GM06990 (cell line): ENCODE data around the gene HS3ST2.

ENCODE experiments used
- DNase-seq: peaks from one replicate; pipeline ENCODE4 v3.0.0-alpha.2; 2011; ENCODE audit not compliant: insufficient read length; ENCODE audit errors: extremely low read depth
- H3K27me3 ChIP-seq: replicated peaks from 2 replicates; pipeline ENCODE4 v1.6.0; 2011; ENCODE audit warnings: low read length; ENCODE audit not compliant: control insufficient read depth, insufficient read depth
- H3K36me3 ChIP-seq: 2 replicates; pipeline ENCODE4 v1.5.1; 2011; ENCODE audit warnings: low read length; ENCODE audit not compliant: control insufficient read depth, insufficient read depth
- H3K4me3 ChIP-seq: replicated peaks from 2 replicates; pipeline ENCODE4 v1.5.1; 2011; ENCODE audit warnings: low read depth, mild to moderate bottlenecking, control low read depth, low read length
- TF ChIP-seq, protein P1 (sequence below): IDR thresholded peaks from 2 replicates; pipeline ENCODE4 v1.5.1; 2011; ENCODE audit warnings: low read length, control low read depth, mild to moderate bottlenecking, inconsistent platforms; ENCODE audit not compliant: insufficient read depth, poor library complexity, severe bottlenecking

HS3ST2 gene

DNA sequence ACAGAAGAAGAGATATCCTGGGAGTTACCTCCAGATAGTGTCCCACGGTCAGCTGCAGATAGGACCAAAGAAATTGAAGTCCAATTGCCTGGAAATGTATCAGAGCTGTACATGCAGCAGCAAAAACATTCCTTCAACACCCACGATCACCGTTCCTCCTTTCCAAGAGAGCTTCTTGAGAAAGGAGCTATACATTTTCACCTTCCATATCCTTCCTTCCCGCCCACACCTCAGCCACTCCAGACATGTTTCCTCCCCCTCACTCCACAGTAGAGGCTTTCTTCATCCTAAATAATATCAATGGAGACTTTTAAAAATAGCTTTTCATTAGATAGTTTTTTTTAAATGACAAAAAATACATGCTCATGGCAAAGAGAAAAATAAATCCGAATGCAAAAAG, 87.6 kb downstream of the HS3ST2 start:
- TF ChIP-seq, protein P1, sequence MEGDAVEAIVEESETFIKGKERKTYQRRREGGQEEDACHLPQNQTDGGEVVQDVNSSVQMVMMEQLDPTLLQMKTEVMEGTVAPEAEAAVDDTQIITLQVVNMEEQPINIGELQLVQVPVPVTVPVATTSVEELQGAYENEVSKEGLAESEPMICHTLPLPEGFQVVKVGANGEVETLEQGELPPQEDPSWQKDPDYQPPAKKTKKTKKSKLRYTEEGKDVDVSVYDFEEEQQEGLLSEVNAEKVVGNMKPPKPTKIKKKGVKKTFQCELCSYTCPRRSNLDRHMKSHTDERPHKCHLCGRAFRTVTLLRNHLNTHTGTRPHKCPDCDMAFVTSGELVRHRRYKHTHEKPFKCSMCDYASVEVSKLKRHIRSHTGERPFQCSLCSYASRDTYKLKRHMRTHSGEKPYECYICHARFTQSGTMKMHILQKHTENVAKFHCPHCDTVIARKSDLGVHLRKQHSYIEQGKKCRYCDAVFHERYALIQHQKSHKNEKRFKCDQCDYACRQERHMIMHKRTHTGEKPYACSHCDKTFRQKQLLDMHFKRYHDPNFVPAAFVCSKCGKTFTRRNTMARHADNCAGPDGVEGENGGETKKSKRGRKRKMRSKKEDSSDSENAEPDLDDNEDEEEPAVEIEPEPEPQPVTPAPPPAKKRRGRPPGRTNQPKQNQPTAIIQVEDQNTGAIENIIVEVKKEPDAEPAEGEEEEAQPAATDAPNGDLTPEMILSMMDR, result no peak
- no peak overlapping the region for H3K4me3 ChIP-seq
- no peak for DNase-seq
- H3K27me3 ChIP-seq, result no peaks in the 10 kb centered on the region; the same call in 1 of the 2 replicates
- H3K36me3 ChIP-seq, result no peaks in the 10 kb centered on the region

DNA sequence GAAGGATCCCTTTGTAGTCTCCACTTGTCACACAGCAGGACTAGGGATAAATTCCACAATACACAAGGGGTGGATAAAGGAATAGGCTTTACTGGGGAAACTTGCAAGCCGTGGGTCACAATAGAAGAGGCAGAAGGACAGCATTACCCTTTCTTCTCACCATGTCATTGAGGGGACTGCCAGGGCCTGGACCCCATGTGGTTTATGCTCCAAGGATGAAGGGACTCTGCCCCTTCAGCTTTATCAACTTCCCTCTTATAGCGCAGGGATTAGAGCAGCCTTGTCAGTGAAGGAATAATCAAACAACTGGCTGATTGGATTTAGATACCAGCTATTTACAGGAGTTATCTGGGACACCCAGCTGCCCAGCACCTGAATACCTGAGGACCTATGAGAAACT, 89.8 kb downstream of the HS3ST2 start:
- no peak overlapping the region for H3K4me3 ChIP-seq
- DNase-seq, result no peak
- no peaks in the 10 kb centered on the region for H3K36me3 ChIP-seq
- TF ChIP-seq, protein P1, result no peak
- H3K27me3 ChIP-seq, result no peaks in the 10 kb centered on the region; the same call in 1 of the 2 replicates

DNA sequence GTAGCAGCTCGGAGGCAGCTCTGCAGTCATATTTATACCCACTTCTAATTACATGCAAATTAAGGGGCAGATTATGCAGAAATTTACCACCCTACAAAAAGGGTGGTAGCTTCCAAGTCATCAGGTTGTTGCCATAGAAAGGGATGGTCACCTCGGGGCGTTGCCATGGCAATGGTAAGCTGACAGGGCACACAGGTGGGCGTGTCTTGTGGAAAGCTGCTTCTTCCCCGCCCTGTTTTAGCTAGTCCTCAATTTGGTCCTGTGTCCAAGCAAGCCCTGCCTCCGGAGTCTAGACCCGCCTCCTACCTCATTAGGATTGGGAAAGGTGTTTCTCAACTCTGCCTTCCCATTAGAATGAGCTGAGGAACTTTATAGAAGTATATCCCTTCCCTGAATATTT, 98.7 kb downstream of the HS3ST2 start:
- TF ChIP-seq, protein P1, result no peak

DNA sequence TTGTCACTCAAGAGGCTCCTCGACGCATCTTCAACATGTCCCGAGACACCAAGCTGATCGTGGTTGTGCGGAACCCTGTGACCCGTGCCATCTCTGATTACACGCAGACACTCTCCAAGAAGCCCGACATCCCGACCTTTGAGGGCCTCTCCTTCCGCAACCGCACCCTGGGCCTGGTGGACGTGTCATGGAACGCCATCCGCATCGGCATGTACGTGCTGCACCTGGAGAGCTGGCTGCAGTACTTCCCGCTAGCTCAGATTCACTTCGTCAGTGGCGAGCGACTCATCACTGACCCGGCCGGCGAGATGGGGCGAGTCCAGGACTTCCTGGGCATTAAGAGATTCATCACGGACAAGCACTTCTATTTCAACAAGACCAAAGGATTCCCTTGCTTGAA, 101.0 kb downstream of the HS3ST2 start:
- DNase-seq, result peak; percentile 3
- Histone ChIP-seq H3K27me3 (no peaks in the 10 kb centered on the region; the same call in 1 of the 2 replicates), H3K36me3 (no peaks in the 10 kb centered on the region), H3K4me3 (no peak overlapping the region)
- TF ChIP-seq, protein P1, result no peak

More for the DNA sequence above, 98.7 kb downstream of the HS3ST2 start:
- no peaks in the 10 kb centered on the region for H3K36me3 ChIP-seq
- no peaks in the 10 kb centered on the region; the same call in none of the 2 replicates for H3K27me3 ChIP-seq
- DNase-seq, result no peak
- no peak overlapping the region for H3K4me3 ChIP-seq

DNA sequence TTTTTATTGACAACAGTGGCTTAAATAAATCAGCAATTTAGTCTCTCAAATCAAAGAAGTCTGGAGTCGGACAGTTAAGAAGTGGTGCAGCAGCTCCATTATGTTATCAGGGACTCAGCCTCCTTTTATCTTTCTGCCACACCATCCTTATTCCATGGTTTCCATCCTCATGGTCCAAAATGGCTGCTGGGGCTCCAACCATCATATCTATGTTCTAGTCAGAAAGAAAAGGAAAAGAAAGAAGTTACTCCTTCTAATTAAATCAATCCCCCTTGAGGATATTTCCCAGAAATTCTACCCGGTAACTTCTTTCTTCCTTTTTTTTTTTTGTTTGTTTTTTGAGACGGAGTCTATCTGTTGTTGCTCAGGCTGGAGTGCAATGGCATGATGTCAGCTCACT, 109.5 kb downstream of the HS3ST2 start:
- DNase-seq, result no peak
- H3K4me3 ChIP-seq, result no peak overlapping the region
- no peaks in the 10 kb centered on the region for H3K36me3 ChIP-seq
- H3K27me3 ChIP-seq, result no peaks in the 10 kb centered on the region
- TF ChIP-seq, protein P1, result no peak

DNA sequence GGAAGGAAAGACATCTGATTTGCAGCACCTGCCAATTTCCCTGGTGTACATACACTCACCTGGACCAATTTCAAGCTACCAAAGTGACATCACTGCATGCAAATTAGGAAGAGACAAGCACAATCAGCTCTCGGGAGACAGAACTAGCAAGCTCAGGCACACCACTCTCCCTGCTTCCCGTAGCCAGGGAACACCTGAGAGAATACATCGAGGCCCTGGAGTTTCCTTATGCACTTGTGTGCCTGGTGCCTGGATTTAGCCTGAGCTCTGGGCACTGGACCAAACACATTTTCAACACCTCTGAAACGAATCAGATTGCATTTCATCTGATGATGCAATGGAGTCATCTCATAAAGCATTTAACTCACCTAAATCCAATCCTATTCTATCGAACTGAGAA, 110.5 kb downstream of the HS3ST2 start:
- TF ChIP-seq, protein P1, result no peak
- DNase-seq, result no peak
- no peak overlapping the region for H3K4me3 ChIP-seq

More for the DNA sequence above, 110.5 kb downstream of the HS3ST2 start:
- H3K36me3 ChIP-seq, result no peaks in the 10 kb centered on the region
- H3K27me3 ChIP-seq, result no peaks in the 10 kb centered on the region
